NCI-H2227 treated with DMSO at 0.1 percent for 48 hours (cell line): ENCODE results near the gene SLC38A4.
"Not testable (repeated sequence)": the region's sequence is repeated elsewhere in the genome, so short reads cannot be mapped to it uniquely, and the experiment has no call there.

Experiments
- DNase-seq: peaks from one replicate; lab custom pipeline; 2025; lab: John Stamatoyannopoulos, UW

SLC38A4 gene

DNA sequence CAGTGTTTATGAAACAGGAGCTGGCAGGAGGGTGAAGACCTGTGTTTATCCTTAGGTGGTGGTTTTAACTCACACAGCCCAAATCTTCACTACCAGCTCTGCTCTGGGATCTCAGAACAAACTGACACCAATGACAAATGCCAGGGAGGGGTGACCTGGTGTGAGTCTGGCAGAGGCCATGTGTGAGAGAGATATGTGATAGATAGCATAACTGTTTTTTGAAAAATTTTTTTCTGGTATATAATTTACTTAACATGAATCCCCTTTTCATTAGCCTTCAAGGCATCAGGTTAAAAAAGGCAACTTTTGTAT lies 51.5 kb downstream of the SLC38A4 start:
- DNase-seq: no peak

GRCh38 chr12:46773586-46774321 lies 52.0 kb downstream of the SLC38A4 start:
- DNase-seq: no peak

GRCh38 chr12:46771268-46771827 lies 54.4 kb downstream of the SLC38A4 start:
- DNase-seq: no peak

DNA sequence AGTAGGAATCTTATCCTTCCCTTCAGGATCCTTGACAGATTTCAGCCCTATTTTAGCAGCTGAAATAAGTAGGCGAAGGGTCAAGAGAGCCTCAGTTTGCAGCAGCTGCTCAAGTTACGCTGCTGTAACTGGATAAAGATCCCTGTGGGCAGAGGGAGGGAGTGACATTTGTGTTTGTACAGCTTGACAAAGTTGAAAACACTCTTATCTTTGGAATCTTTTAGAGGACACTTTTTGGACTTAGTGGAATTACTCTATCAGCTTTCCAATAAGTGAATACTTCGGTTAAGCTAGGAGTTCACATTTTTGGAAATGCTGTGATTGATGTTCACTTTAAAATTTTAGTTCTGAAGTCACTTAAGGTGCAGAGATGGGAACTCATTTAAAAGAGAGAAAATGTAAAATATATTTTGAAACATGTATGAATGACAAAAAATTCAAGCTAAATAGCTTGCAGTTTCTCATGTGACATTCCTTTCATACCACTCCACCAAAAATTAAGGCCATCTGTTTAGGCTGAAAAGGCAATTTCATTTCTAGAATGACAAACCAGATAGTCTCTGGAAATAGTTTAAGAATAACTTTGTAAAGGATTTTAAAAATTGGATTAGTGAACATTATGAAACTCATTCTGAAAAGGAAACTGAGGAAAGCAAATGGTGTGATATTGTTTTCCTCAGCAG lies 55.2 kb downstream of the SLC38A4 start:
- no peak for DNase-seq

DNA sequence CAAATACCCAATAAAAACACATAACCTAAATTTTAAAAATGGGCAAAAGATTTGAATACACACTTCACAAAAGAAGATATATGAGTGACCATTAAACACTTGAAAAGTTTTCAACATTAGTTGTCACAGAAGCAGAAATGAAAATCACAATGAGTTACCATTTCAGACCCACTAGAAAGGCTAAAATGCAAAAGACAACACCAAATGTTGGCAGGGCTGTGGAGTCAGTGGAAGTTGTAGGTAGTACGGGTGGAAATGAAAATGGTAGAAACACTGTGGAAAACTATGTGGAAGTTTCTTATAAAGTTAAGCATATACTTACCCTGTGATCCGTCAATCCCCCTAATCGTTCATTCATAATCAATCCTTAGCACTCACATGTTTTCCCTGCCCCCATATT lies 61.8 kb downstream of the SLC38A4 start:
- DNase-seq: no peak

- no peak for DNase-seq
Measured at GRCh38 chr12:46763230-46763629, 62.6 kb downstream of the SLC38A4 start.

- DNase-seq: no peak
Measured at GRCh38 chr12:46754550-46754949, 71.2 kb downstream of the SLC38A4 start.

DNA sequence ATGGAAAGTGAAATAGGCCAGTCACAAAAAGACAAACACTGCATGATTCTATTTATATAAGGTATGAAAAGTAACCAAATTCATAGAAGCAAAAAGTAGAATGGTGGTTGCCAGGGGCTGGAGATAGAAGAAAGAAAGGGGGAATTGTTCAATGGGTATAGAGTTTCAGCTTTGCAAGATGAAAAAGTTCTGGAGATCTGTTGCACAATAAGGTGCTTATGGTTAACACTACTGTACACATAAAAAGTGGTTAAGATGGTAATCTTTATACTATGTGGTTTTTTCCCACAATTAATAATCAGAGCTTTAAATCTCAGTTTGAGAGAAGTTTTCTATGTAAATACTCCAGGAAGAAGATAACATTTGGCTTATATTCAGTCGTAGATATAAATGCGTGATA lies 73.4 kb downstream of the SLC38A4 start:
- DNase-seq: no peak

- DNase-seq: no peak
Measured at GRCh38 chr12:46751173-46751572, 74.6 kb downstream of the SLC38A4 start.

GRCh38 chr12:46749322-46749721 lies 76.5 kb downstream of the SLC38A4 start:
- no peak for DNase-seq

DNA sequence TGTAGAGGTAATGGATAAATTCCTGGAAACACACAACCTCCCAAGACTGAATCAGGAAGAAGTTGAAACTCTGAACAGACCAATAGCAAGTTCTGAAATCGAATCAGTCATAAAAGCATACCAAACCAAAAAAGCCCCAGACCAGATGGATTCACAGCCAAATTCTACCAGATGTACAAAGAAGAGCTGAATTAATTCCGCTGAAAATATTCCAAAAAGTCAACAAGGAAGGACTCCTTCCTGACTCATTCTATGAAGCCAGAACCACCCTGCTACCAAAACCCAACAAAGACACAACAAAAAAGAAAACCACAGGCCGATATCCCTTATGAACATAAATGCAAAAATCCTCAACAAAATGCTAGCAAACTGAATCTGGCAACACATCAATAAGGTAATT lies 81.5 kb downstream of the SLC38A4 start:
- DNase-seq: no peak

DNA sequence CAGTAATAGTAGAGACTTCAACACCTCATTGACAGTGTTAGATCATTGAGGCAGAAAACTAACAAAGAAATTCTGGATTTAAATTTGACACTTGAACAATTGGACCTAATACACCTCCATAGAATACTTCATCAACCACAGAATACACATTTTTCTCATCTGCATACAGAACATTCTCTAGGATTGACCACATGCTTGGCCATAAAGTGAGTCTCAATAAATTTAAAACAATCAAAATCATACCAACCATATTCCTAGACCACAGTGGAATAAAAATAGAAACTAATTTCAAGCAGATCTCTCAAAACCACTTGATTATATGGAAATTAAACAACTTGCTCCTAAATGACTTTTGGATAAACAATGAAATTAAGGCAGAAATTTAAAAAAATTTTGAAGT lies 82.3 kb downstream of the SLC38A4 start:
- DNase-seq: no peak

DNA sequence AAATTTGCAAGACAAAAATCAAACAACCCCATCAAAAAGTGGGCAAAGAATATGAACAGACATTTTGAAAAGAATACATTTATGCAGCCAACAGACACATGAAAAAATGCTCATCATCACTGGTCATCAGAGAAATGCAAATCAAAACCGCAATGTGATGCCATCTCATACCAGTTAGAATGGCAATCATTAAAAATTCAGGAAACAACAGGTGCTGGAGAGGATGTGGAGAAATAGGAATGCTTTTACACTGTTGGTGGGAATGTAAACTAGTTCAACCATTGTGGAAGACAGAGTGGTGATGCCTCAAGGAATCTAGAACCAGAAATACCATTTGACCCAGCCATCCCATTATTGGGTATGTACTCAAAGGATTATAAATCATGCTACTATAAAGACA lies 83.5 kb downstream of the SLC38A4 start:
- not testable (repeated sequence) for DNase-seq

GRCh38 chr12:46725332-46725731 lies 100.5 kb downstream of the SLC38A4 start:
- no peak for DNase-seq

DNA sequence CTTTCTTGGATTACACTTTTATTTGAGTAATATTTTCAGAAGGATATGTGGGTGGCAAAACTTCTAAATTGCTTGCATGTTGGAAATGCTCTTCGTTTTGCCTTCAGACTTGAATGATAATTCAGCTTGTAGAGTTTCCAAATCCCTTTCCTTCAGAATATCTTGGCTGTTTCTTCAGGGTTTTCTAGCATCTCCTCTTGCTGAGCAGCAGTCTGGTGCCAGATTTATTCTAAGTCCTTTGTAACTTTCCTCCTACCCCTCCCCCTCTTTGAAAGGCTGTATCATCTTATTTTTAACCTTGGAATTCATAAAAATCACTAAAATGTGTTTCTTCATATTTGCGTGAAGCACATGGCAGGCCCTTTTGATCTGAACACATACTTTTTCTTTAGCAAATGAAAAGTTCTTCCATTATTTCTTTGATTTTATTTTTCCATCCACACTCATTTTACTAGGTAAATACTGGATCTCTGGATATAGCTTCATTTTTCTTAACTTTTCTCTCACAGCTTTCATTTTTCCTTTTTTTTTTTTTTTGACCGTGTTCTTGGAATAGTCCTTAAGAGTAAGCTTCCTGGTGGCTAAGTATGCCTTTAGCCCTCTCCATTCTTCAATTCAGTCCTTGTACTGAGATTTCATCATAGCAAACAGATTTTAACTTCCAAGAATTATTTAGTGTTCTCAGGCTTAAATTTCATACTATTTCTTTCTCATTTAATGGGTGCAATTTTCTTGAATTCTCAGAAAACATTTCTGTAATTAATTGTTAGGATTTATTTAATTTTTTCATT lies 102.0 kb downstream of the SLC38A4 start:
- DNase-seq: no peak

DNA sequence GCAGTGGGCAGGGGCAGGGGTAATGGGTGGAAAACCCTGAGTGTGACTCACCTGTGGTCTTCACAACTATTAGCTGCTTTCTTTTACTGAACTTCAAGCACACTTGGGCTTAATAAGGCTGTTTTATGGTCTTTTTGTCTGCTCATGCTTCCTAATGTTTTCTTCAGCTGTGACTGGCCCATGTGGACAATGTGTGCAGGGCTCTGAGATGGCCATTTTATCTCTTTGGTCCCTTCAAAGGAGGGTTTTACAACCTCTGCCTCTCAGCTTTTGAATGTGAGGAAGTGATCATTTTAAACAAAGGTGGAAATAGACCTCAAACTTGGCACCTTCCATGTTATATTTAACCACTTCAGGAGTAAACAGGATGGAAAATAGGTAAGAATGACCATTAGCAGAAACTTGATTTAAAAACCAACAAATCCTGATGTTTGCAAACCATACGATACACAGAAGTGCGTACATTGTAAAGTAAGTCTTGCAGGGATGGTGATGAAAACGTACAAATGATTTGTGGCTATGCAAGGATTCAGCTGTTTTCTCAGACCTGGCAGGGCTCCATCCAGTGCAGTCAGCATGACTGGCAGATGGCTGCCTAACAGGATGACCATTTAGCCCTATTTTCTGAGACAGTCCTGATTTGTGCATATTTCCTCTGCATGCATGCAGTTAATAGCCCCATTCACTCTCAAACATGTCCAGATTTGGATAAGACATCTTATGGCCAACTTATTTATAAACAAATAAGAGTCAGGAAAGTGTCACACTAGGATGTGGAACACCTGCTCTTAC lies 103.2 kb downstream of the SLC38A4 start:
- no peak for DNase-seq

- DNase-seq: no peak
Measured at GRCh38 chr12:46718495-46718894, 107.3 kb downstream of the SLC38A4 start.

GRCh38 chr12:46717868-46718267 lies 107.9 kb downstream of the SLC38A4 start:
- no peak for DNase-seq

GRCh38 chr12:46717159-46717558 lies 108.6 kb downstream of the SLC38A4 start:
- no peak for DNase-seq
